Mammary epithelial cell (primary cell): ENCODE measurements around the gene NTN1.

Source experiments
- EZH2 ChIP-seq: IDR thresholded peaks from 2 replicates; pipeline ENCODE4 v1.6.1; 2012; ENCODE audit warnings: low read length, inconsistent platforms, borderline replicate concordance
- TF ChIP-seq, protein P1 (sequence below), 2 donors: IDR thresholded peaks in 1 of 2; conservative IDR thresholded peaks in 1 of 2; 2 replicates each; pipeline ENCODE4 v1.5.1; 2011 to 2012; ENCODE audit warnings: inconsistent platforms in 2 of 2, low read length in 2 of 2, mild to moderate bottlenecking in 2 of 2, control low read depth in 1 of 2, low read depth in 1 of 2; ENCODE audit not compliant: insufficient read depth in 1 of 2; ENCODE audit errors: extremely low read depth in 1 of 2

DNA sequence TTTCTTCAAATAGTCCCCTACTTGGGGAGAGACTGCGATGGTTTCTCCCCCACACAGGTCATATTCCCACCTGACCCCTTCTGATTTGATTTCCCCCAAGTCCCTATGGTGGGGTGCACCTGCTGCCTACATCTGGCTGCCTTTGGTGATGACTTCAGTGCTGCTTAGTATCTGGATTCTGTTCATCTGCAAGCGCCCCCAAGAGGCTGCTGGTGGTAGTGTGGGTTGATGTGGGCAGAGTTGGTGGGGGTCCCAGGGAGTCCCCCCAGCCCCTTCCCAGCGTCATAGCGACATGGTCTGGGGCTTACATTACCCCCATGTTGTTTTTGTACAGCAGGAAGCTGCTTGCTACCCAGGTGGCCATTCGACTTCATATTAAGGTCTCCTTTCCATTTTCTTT lies 99.2 kb downstream of the NTN1 start:
- TF ChIP-seq, protein P1, sequence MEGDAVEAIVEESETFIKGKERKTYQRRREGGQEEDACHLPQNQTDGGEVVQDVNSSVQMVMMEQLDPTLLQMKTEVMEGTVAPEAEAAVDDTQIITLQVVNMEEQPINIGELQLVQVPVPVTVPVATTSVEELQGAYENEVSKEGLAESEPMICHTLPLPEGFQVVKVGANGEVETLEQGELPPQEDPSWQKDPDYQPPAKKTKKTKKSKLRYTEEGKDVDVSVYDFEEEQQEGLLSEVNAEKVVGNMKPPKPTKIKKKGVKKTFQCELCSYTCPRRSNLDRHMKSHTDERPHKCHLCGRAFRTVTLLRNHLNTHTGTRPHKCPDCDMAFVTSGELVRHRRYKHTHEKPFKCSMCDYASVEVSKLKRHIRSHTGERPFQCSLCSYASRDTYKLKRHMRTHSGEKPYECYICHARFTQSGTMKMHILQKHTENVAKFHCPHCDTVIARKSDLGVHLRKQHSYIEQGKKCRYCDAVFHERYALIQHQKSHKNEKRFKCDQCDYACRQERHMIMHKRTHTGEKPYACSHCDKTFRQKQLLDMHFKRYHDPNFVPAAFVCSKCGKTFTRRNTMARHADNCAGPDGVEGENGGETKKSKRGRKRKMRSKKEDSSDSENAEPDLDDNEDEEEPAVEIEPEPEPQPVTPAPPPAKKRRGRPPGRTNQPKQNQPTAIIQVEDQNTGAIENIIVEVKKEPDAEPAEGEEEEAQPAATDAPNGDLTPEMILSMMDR (conservative IDR thresholded peaks at IDR 0.05 in 1 of 2, IDR thresholded peaks at IDR 0.05 in 1 of 2; ENCODE audit: extremely low read depth in 1 of 2, insufficient read depth in 1 of 2, low read depth in 1 of 2, low read length in 2 of 2), result peak; percentile 11 to 38
- no peak for TF ChIP-seq EZH2
